Purkinje cell (primary cell): ENCODE results near the gene FKBP10. TPM values are rescaled to one million over a fixed set of nuclear protein-coding genes. Genes with fewer than 3 reads are reported as not detected.

Experiments used
- polyA plus RNA-seq: library from polyadenylated mRNA; unstranded; fragments of >200 nt; fragmentation: Nextera tagmentation; gene quantifications from 2 replicates; pipeline ENCODE4 v1.2.1, GENCODE V29; 2014

FKBP10 gene
- 0.62 and 0.63 TPM in 2 replicates for polyA plus RNA-seq

GRCh38 chr17:41812381-41813151 lies at the start of gene FKBP10:
Gene FKBP10, plus strand, starts transcription at chr17:41813004. Its CDS starts 31 bp downstream, at chr17:41813035.

GRCh38 chr17:41786227-41787020 lies 26.4 kb upstream of the FKBP10 start, which contains the start of gene JUP:
Gene JUP, minus strand, starts transcription at chr17:41786711. Its CDS starts 14,857 bp downstream, at chr17:41771854.

GRCh38 chr17:41811549-41812380 lies 1.0 kb upstream of the FKBP10 start, which contains the start of gene P3H4:
Gene P3H4, minus strand, starts transcription at chr17:41811949. Its CDS starts 34 bp downstream, at chr17:41811915.

GRCh38 chr17:41835800-41836549 lies 23.2 kb downstream of the FKBP10 start, which contains the start of gene NT5C3B:
Gene NT5C3B, minus strand, starts transcription at chr17:41836232. Its CDS starts 39 bp downstream, at chr17:41836193.

GRCh38 chr17:41837761-41838538 lies 25.1 kb downstream of the FKBP10 start, which contains the start of gene KLHL10:
Gene KLHL10, plus strand, starts transcription at chr17:41837825. Its CDS starts 108 bp downstream, at chr17:41837933.

GRCh38 chr17:41864836-41865595 lies 52.2 kb downstream of the FKBP10 start, which contains the start of gene KLHL11:
Gene KLHL11, minus strand, starts transcription at chr17:41865423. Its CDS starts 53 bp downstream, at chr17:41865370.

Other genes with a start within 250 kb of the FKBP10 start
- not detected in 2 replicates for gene KRT9, start 240.9 kb upstream of the FKBP10 start, polyA plus RNA-seq
- gene KRT14, start 226.1 kb upstream of the FKBP10 start, polyA plus RNA-seq: not detected in 2 replicates
- 0.52 and 0.63 TPM in 2 replicates for gene KRT16, start 200.2 kb upstream of the FKBP10 start, polyA plus RNA-seq
- 10.7 and 38.0 TPM in 2 replicates for gene KRT17, start 188.4 kb upstream of the FKBP10 start, polyA plus RNA-seq
- 1,476 and 1,572 TPM in 2 replicates for gene EIF1, start 124.1 kb upstream of the FKBP10 start, polyA plus RNA-seq
- not detected in 2 replicates for gene GAST, start 100.7 kb upstream of the FKBP10 start, polyA plus RNA-seq
- 0.27 and 1.7 TPM in 2 replicates for gene HAP1, start 78.4 kb upstream of the FKBP10 start, polyA plus RNA-seq
- gene JUP, start 26.3 kb upstream of the FKBP10 start, polyA plus RNA-seq: 0.70 and 1.6 TPM in 2 replicates
- 0.55 and 0.83 TPM in 2 replicates for gene P3H4, start 1.1 kb upstream of the FKBP10 start, polyA plus RNA-seq
- gene NT5C3B, start 23.2 kb downstream of the FKBP10 start, polyA plus RNA-seq: 20.8 and 22.5 TPM in 2 replicates
- not detected in 2 replicates for gene KLHL10, start 24.8 kb downstream of the FKBP10 start, polyA plus RNA-seq
- 3.2 and 5.1 TPM in 2 replicates for gene KLHL11, start 52.4 kb downstream of the FKBP10 start, polyA plus RNA-seq
- 40.6 and 43.7 TPM in 2 replicates for gene ACLY, start 105.9 kb downstream of the FKBP10 start, polyA plus RNA-seq
- gene ODAD4, start 117.6 kb downstream of the FKBP10 start, polyA plus RNA-seq: 6.8 TPM in 1 of 2 replicates, not detected in the other
- gene CNP, start 153.8 kb downstream of the FKBP10 start, polyA plus RNA-seq: 5.6 and 7.3 TPM in 2 replicates
- gene DNAJC7, start 204.4 kb downstream of the FKBP10 start, polyA plus RNA-seq: 58.9 and 120 TPM in 2 replicates
- gene NKIRAS2, start 207.1 kb downstream of the FKBP10 start, polyA plus RNA-seq: 0.69 and 1.6 TPM in 2 replicates
- 0.91 and 2.4 TPM in 2 replicates for gene C17orf113, start 237.6 kb downstream of the FKBP10 start, polyA plus RNA-seq